ENCODE results near the gene RAD9B. TPM values are rescaled to one million over a fixed set of nuclear protein-coding genes. Genes with fewer than 3 reads are reported as not detected.

The RAD9B gene
- total and polyA plus RNA-seq, 2 of the 4 experiments (the other 2 are of a cell fraction) = 0.09 to 0.18 TPM

- H3K4me2 ChIP-seq (ENCODE audit: low read depth, low read length) = no peak overlapping the region
- no peak overlapping the region for H3K56ac ChIP-seq (ENCODE audit: extremely low read depth, insufficient read depth, low read length)
- H4K91ac ChIP-seq (ENCODE audit: insufficient read depth, low read depth, low read length) = no peak overlapping the region
- no peak overlapping the region for H3K9ac ChIP-seq (ENCODE audit: low read depth, low read length)
- no peak overlapping the region for H4K8ac ChIP-seq (ENCODE audit: low read depth in 2 of 2, low read length in 2 of 2)
- no peaks in the 10 kb centered on the region; the same call in 1 of the 2 replicates for H3K36me3 ChIP-seq (ENCODE audit: control insufficient read depth, insufficient read depth, low read length)
- ATAC-seq (ENCODE audit: low read depth) = no peak
- peaks cover 11% of the 10 kb centered on the region for H3K4me1 ChIP-seq (ENCODE audit: control insufficient read depth, insufficient read depth, low read length)
- H3K27me3 ChIP-seq (ENCODE audit: control insufficient read depth, insufficient read depth, low read length) = no peaks in the 10 kb centered on the region
- H3K9me3 ChIP-seq (ENCODE audit: control insufficient read depth, insufficient read depth, low read length) = no peaks in the 10 kb centered on the region
- no TSS peak for BruUV-seq (replicated peaks)
- no peak overlapping the region for H2AK9ac ChIP-seq (replicated peaks; ENCODE audit: low read depth, low read length, poor library complexity)
- H3K9me1 ChIP-seq (ENCODE audit: insufficient read depth, low read length) = peaks cover 9% of the 10 kb centered on the region
- H2BK20ac ChIP-seq (ENCODE audit: low read depth, low read length) = no peak overlapping the region
- ChIA-PET CTCF (interaction anchor here (0.6 to 1.1 kb wide), 3 partner anchors 23 to 101 kb away, joined by 3 to 4 read pairs (median 3); partner anchors contain the start of gene ARPC3), POLR2A (ENCODE audit: unreplicated experiment) (no interaction called here)
- no peak for DNase-seq
- no peak overlapping the region for H3K18ac ChIP-seq (ENCODE audit: low read depth, low read length)
- H2BK120ac ChIP-seq (ENCODE audit: low read depth, low read length) = no peak overlapping the region
- no peak overlapping the region for H4K5ac ChIP-seq (ENCODE audit: low read depth, low read length)
- H2BK5ac ChIP-seq (ENCODE audit: low read depth, low read length, poor library complexity, severe bottlenecking) = no peak overlapping the region
- H2AFZ ChIP-seq (replicated peaks; ENCODE audit: low read length, poor library complexity) = no peak overlapping the region
- no peak overlapping the region for H3K4ac ChIP-seq (ENCODE audit: low read depth, low read length)
- H3K4me3 ChIP-seq (ENCODE audit: insufficient read depth, low read depth, low read length) = no peak overlapping the region
- TF ChIP-seq CEBPB (IDR thresholded peaks at IDR 0.05; ENCODE audit: low read depth, low read length) (peak; percentile 73), BHLHE40 (IDR thresholded peaks at IDR 0.05; ENCODE audit: low read depth, low read length) (no peak)
- intact Hi-C loops (cut with micrococcal nuclease) = no loop called here
- peaks cover 16 to 64% of the 10 kb centered on the region in 2 experiments for H3K79me1 ChIP-seq (ENCODE audit: low read depth in 1 of 2, low read length in 2 of 2)
- H4K20me1 ChIP-seq (ENCODE audit: insufficient read depth, low read length) = peaks cover 22% of the 10 kb centered on the region
- no peak overlapping the region for H3K14ac ChIP-seq (replicated peaks; ENCODE audit: low read depth, low read length)
- H3K27ac ChIP-seq (ENCODE audit: insufficient read depth, low read length) = no peak overlapping the region
- no peak overlapping the region for H2AK5ac ChIP-seq (ENCODE audit: low read depth, low read length)
- dilution Hi-C loops (cut with HindIII; ENCODE audit: low sequenced_read_pairs, unreplicated experiment) = no loop called here
- no peak overlapping the region for H3K23ac ChIP-seq (ENCODE audit: low read depth, low read length)
- 100% methylated on average over 1 of the region's 4 CpGs; no CpG with 5 or more reads in 1 of the 2 experiments for WGBS, 2 experiments (ENCODE audit: extremely low coverage in 2 of 2, insufficient read length in 1 of 2)
- no peak overlapping the region for H2BK15ac ChIP-seq (ENCODE audit: low read depth, low read length)
- in situ Hi-C loops (cut with MboI; ENCODE audit: low sequenced_read_pairs) = no loop called here
These were observed 48.9 kb downstream of the RAD9B start for GRCh38 chr12:110550981-110551380.

Small RNA genes lying within 50 kb of the gene (microRNA-seq; reads per million reads assigned to microRNA genes)
- not detected for gene RF00278 (ENCODE audit: insufficient read depth, insufficient read length)

Small RNA genes lying within 50 kb of the gene (small RNA-seq; reads per million reads assigned to genes)
- gene RF00278 = 0 reads per million in 5 experiments

Other genes starting within 250 kb of the RAD9B start
- 225 and 230 TPM in 2 replicates for gene ATP2A2, start 221.1 kb upstream of the RAD9B start, total RNA-seq (2012; rRNA removed)
- 148 and 166 TPM in 2 replicates for gene ATP2A2, start 221.1 kb upstream of the RAD9B start, polyA plus RNA-seq (2012; rRNA removed)
- 57.9 and 61.4 TPM in 2 replicates for gene ANAPC7, start 98.6 kb upstream of the RAD9B start, total RNA-seq (2012; rRNA removed)
- 38.7 and 46.4 TPM in 2 replicates for gene ANAPC7, start 98.6 kb upstream of the RAD9B start, polyA plus RNA-seq (2012; rRNA removed)
- 204 and 234 TPM in 2 replicates for gene ARPC3, start 52.0 kb upstream of the RAD9B start, total RNA-seq (2012; rRNA removed)
- gene ARPC3, start 52.0 kb upstream of the RAD9B start, polyA plus RNA-seq (2012; rRNA removed) = 85.6 and 192 TPM in 2 replicates
- gene GPN3, start 34.1 kb upstream of the RAD9B start, total RNA-seq (2012; rRNA removed) = 7.7 and 24.7 TPM in 2 replicates
- 11.4 and 14.9 TPM in 2 replicates for gene GPN3, start 34.1 kb upstream of the RAD9B start, polyA plus RNA-seq (2012; rRNA removed)
- 14.0 and 18.9 TPM in 2 replicates for gene FAM216A, start 33.5 kb upstream of the RAD9B start, total RNA-seq (2012; rRNA removed)
- gene FAM216A, start 33.5 kb upstream of the RAD9B start, polyA plus RNA-seq (2012; rRNA removed) = 31.1 and 31.4 TPM in 2 replicates
- gene VPS29, start 220 bp upstream of the RAD9B start, total RNA-seq (2012; rRNA removed) = 102 and 150 TPM in 2 replicates
- 116 and 122 TPM in 2 replicates for gene VPS29, start 220 bp upstream of the RAD9B start, polyA plus RNA-seq (2012; rRNA removed)
- 4.1 and 4.7 TPM in 2 replicates for gene PPTC7, start 81.0 kb downstream of the RAD9B start, total RNA-seq (2012; rRNA removed)
- gene PPTC7, start 81.0 kb downstream of the RAD9B start, polyA plus RNA-seq (2012; rRNA removed) = 5.9 and 6.8 TPM in 2 replicates
- gene TCTN1, start 111.8 kb downstream of the RAD9B start, total RNA-seq (2012; rRNA removed) = 11.1 and 11.7 TPM in 2 replicates
- gene TCTN1, start 111.8 kb downstream of the RAD9B start, polyA plus RNA-seq (2012; rRNA removed) = 17.5 and 18.8 TPM in 2 replicates
- 1.4 and 2.0 TPM in 2 replicates for gene HVCN1, start 186.8 kb downstream of the RAD9B start, total RNA-seq (2012; rRNA removed)
- 1.3 and 1.9 TPM in 2 replicates for gene HVCN1, start 186.8 kb downstream of the RAD9B start, polyA plus RNA-seq (2012; rRNA removed)
- gene PPP1CC, start 240.6 kb downstream of the RAD9B start, total RNA-seq (2012; rRNA removed) = 126 and 169 TPM in 2 replicates
- 59.1 and 71.0 TPM in 2 replicates for gene PPP1CC, start 240.6 kb downstream of the RAD9B start, polyA plus RNA-seq (2012; rRNA removed)

Data from IMR-90 (cell line).